Stimulated activated CD4-positive, alpha-beta T cell treated with anti-CD3 and anti-CD28 coated beads, TNF-alpha, amount 100 ng/mL, for 4 hours (primary cell): ENCODE data around the gene ELFN1.

Experiments
- DNase-seq, 3 experiments: peaks; one replicate each; pipeline ENCODE4 v3.0.0-alpha.2; 2020; ENCODE audit warnings: low read depth in 3 of 3

Gene ELFN1

GRCh38 chr7:1663857-1664651 lies 6.0 kb upstream of the ELFN1 start:
- no peak for DNase-seq

GRCh38 chr7:1664711-1665548 lies 5.1 kb upstream of the ELFN1 start:
- DNase-seq, result peak; percentile 24 to 42 (median 34)

GRCh38 chr7:1665549-1666316 lies 4.3 kb upstream of the ELFN1 start:
- no peak for DNase-seq

- DNase-seq, result no peak
These were observed 3.7 kb upstream of the ELFN1 start for GRCh38 chr7:1666317-1666822.

GRCh38 chr7:1666823-1667565 lies 3.1 kb upstream of the ELFN1 start:
- no peak for DNase-seq

GRCh38 chr7:1667566-1668395 lies 2.3 kb upstream of the ELFN1 start:
- DNase-seq, result no peak

- no peak for DNase-seq
These were observed 1.5 kb upstream of the ELFN1 start for GRCh38 chr7:1668396-1669063.

- no peak for DNase-seq
These were observed 769 bp upstream of the ELFN1 start for GRCh38 chr7:1669064-1669951.

- DNase-seq, result no peak
These were observed 967 bp downstream of the ELFN1 start for GRCh38 chr7:1670894-1671593.

GRCh38 chr7:1671594-1672451 lies 1.7 kb downstream of the ELFN1 start:
- no peak for DNase-seq

- DNase-seq, result no peak
These were observed 2.9 kb downstream of the ELFN1 start for GRCh38 chr7:1672851-1673486.

- no peak for DNase-seq
These were observed 3.6 kb downstream of the ELFN1 start for GRCh38 chr7:1673581-1674118.

GRCh38 chr7:1674161-1675035 lies 4.3 kb downstream of the ELFN1 start:
- DNase-seq, result no peak

GRCh38 chr7:1675036-1675671 lies 5.1 kb downstream of the ELFN1 start:
- no peak for DNase-seq
